ENCODE data around the gene TEX13B. TPM values are rescaled to one million over a fixed set of nuclear protein-coding genes. Genes with fewer than 3 reads are reported as not detected.

Gene TEX13B
- total RNA-seq, 1 donor from 2014 or later, result not detected

DNA sequence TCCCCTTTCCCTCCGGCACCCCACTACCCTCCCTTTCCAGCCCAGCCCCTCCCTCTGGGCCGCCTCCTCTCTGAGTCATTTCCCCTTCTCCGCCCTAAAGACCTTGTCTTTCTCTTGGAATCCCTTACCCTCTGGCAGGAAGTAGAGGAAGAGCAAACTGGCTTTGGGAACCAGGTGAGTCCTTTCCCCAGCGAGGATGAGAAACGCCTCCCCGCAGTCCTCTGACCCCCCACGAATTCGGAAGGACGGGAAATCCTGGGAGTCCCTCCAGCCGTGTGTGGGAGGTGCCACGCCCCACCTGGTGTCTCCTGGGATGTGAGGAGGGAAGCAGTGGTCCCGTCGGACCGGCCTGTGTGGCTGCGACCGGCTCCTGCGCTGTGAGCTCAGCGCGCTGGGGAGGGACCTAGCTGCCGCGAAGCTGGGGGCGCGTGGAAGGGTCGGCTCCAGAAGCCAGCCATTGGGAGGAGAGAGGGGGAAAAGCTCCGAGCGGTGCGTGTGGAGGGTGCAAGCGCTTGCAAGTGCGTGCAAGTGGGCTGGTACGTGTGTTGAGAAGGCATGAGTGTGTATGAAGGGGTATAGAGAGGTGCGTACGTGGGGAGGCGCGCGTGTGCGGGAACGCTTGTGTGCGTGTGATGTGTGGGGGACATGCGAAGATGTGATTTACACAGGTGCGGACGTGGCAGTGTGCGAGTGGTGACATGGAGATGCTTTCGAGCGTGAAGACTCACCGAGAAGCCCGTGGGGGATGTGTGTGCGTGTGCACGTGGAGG is 46.3 kb downstream of the TEX13B start:
- Mint-ChIP-seq H3K4me1 (peaks cover 4% of the 10 kb centered on the region), H3K9me3 (peaks cover 25% of the 10 kb centered on the region), H3K36me3 (no peaks in the 10 kb centered on the region), H3K4me3 (peak overlapping the region; percentile 65), H3K27ac (no peak overlapping the region), H3K27me3 (ENCODE audit: low read depth) (peaks cover 25% of the 10 kb centered on the region)
- TF ChIP-seq, protein P1, sequence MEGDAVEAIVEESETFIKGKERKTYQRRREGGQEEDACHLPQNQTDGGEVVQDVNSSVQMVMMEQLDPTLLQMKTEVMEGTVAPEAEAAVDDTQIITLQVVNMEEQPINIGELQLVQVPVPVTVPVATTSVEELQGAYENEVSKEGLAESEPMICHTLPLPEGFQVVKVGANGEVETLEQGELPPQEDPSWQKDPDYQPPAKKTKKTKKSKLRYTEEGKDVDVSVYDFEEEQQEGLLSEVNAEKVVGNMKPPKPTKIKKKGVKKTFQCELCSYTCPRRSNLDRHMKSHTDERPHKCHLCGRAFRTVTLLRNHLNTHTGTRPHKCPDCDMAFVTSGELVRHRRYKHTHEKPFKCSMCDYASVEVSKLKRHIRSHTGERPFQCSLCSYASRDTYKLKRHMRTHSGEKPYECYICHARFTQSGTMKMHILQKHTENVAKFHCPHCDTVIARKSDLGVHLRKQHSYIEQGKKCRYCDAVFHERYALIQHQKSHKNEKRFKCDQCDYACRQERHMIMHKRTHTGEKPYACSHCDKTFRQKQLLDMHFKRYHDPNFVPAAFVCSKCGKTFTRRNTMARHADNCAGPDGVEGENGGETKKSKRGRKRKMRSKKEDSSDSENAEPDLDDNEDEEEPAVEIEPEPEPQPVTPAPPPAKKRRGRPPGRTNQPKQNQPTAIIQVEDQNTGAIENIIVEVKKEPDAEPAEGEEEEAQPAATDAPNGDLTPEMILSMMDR (IDR thresholded peaks at IDR 0.05; ENCODE audit: unreplicated experiment), result no peak
- no peak for DNase-seq (ENCODE audit: low spot score in 2 of 2, unreplicated experiment in 2 of 2)

DNA sequence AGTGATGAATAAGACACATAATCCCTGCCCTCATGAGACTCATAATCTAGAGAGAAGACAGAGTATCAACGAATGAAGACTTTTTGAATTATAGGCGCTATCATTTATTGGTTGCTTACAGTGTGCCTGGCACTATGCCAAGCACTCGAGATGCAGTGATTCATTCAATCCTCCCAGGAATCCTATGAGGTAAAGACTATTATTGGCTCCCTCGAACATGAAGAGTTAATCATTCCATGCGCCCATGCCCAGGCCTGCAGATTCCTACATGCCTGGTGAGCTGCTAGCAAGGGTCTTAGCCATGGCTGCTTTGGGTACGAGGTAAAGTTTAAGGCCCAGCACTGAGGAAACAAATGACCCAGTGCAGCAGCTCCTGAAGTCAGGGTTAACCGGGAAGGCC is 47.0 kb downstream of the TEX13B start:
- H3K36me3 Mint-ChIP-seq, result no peaks in the 10 kb centered on the region
- peaks cover 4% of the 10 kb centered on the region for H3K4me1 Mint-ChIP-seq
- TF ChIP-seq, protein P1 (IDR thresholded peaks at IDR 0.05; ENCODE audit: unreplicated experiment), result no peak
- H3K4me3 Mint-ChIP-seq, result peak overlapping the region; percentile 65
- DNase-seq (ENCODE audit: low spot score in 2 of 2, unreplicated experiment in 2 of 2), result no peak
- no peak overlapping the region for H3K27ac Mint-ChIP-seq
- peaks cover 25% of the 10 kb centered on the region for H3K27me3 Mint-ChIP-seq (ENCODE audit: low read depth)
- peaks cover 24% of the 10 kb centered on the region for H3K9me3 Mint-ChIP-seq

DNA sequence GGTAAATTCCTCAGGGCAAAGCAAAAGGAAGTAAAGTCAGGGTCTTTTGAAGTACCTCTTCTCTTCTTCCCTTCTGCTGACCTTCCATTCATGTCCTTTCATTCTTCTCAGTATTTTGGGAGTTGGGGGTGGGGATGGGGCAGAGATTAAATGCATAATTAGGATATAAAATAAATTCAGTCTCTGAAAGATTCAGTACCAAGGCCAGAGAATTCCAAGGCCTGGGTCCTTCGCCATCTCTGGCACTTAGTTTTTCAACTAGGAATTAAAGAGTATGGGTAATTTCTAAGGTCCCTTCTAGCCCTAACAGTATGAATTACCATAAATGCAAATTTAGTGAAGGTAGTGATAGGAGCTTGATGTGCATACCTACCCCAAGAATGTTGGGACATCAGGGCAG is 47.9 kb downstream of the TEX13B start:
- no peak overlapping the region for H3K4me3 Mint-ChIP-seq
- H3K27ac Mint-ChIP-seq, result no peak overlapping the region
- peaks cover 25% of the 10 kb centered on the region for H3K27me3 Mint-ChIP-seq (ENCODE audit: low read depth)
- H3K4me1 Mint-ChIP-seq, result peaks cover 4% of the 10 kb centered on the region
- no peaks in the 10 kb centered on the region for H3K36me3 Mint-ChIP-seq
- peaks cover 23% of the 10 kb centered on the region for H3K9me3 Mint-ChIP-seq
- no peak for DNase-seq (ENCODE audit: low spot score in 2 of 2, unreplicated experiment in 2 of 2)
- TF ChIP-seq, protein P1 (IDR thresholded peaks at IDR 0.05; ENCODE audit: unreplicated experiment), result no peak

Other genes starting within 250 kb of the TEX13B start
- gene TSC22D3, start 206.6 kb downstream of the TEX13B start, total RNA-seq, result 32.1 to 37.0 TPM (median 34.4 TPM) in 3 replicates
- not detected in 3 replicates for gene NCBP2L, start 204.6 kb downstream of the TEX13B start, total RNA-seq
- gene MID2, start 156.5 kb downstream of the TEX13B start, total RNA-seq, result 8.8 to 10.1 TPM (median 9.4 TPM) in 3 replicates
- gene VSIG1, start 62.7 kb upstream of the TEX13B start, total RNA-seq, result 0.23 to 0.54 TPM (median 0.24 TPM) in 3 replicates
- 62.9 to 63.8 TPM (median 63.5 TPM) in 3 replicates for gene PSMD10, start 109.2 kb upstream of the TEX13B start, total RNA-seq
- 7.9 to 9.9 TPM (median 8.9 TPM) in 3 replicates for gene ATG4A, start 109.4 kb upstream of the TEX13B start, total RNA-seq

Measured in mesothelial cell of epicardium (in vitro differentiated cells).